WTC11 (cell line): ENCODE data around the gene IKBKE.

Experiments
- CREB1 ChIP-seq: sonication (generic); formaldehyde crosslinking; IDR thresholded peaks from 2 replicates; pipeline ENCODE4 v1.8.0; 2023; ENCODE audit warnings: mild to moderate bottlenecking, missing genetic modification reagents
- TF ChIP-seq, protein P1 (sequence below): fragments of 200-600 bp; IDR thresholded peaks from 2 replicates; pipeline ENCODE4 v1.8.0; 2022; ENCODE audit warnings: antibody characterized with exemption

DNA sequence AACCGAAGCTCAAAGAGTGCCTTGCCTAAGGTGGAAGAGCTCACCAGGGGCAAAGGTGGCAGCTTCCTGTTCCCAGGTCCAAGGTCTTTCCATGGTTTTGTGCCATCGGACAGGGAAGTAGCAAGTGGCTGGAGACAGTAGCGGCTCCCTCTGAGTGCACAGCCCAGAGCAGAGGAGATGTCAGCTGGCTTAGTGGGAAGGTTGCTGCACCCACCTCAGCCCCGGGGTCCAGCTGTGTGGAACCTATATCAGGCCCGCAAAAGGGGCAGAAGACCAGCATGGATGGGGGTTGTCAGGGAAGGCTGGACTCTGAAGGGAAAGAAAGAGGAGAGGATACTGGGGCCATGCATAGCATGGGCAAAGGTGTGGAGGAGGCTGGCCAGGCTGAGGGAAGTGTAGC, 6.8 kb downstream of the IKBKE start:
- TF ChIP-seq CREB1 (CRISPR knock-in tag), result no peak
- TF ChIP-seq, protein P1, sequence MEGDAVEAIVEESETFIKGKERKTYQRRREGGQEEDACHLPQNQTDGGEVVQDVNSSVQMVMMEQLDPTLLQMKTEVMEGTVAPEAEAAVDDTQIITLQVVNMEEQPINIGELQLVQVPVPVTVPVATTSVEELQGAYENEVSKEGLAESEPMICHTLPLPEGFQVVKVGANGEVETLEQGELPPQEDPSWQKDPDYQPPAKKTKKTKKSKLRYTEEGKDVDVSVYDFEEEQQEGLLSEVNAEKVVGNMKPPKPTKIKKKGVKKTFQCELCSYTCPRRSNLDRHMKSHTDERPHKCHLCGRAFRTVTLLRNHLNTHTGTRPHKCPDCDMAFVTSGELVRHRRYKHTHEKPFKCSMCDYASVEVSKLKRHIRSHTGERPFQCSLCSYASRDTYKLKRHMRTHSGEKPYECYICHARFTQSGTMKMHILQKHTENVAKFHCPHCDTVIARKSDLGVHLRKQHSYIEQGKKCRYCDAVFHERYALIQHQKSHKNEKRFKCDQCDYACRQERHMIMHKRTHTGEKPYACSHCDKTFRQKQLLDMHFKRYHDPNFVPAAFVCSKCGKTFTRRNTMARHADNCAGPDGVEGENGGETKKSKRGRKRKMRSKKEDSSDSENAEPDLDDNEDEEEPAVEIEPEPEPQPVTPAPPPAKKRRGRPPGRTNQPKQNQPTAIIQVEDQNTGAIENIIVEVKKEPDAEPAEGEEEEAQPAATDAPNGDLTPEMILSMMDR, result no peak
